GM12891 (cell line): Measurements from ENCODE around the gene RHOXF1.

Source experiments
- POLR2A ChIP-seq: IDR thresholded peaks from 2 replicates; pipeline ENCODE4 v1.6.1; 2011; ENCODE audit warnings: low read depth, low read length, control low read depth
- POLR2AphosphoS5 ChIP-seq: IDR thresholded peaks from 2 replicates; pipeline ENCODE4 v1.6.1; 2011; ENCODE audit warnings: low read depth, low read length, control low read depth
- POU2F2 ChIP-seq: IDR thresholded peaks from 2 replicates; pipeline ENCODE4 v1.6.1; 2011; ENCODE audit warnings: low read depth, mild to moderate bottlenecking, control low read depth, low read length, moderate library complexity
- SPI1 ChIP-seq: IDR thresholded peaks from 2 replicates; pipeline ENCODE4 v1.6.1; 2011; ENCODE audit warnings: low read depth, low read length, control low read depth
- TAF1 ChIP-seq: IDR thresholded peaks from 2 replicates; pipeline ENCODE4 v1.6.1; 2011; ENCODE audit warnings: low read depth, low read length, control low read depth

GRCh38 chrX:120115438-120115963, at the start of gene RHOXF1:
- TF ChIP-seq POLR2A (no peak), SPI1 (no peak), POLR2AphosphoS5 (no peak), TAF1 (no peak), POU2F2 (no peak)
